Measurements from ENCODE around the gene IL3RA. TPM values are rescaled to one million over a fixed set of nuclear protein-coding genes. Genes with fewer than 3 reads are reported as not detected.

IL3RA gene
- total RNA-seq, 4 donors from 2014 or later = 1.2 to 16.2 (median 8.6) TPM

- no peaks in the 10 kb centered on the region for H3K4me1 ChIP-seq
- no peaks in the 10 kb centered on the region for H3K27me3 ChIP-seq
- no peak for TF ChIP-seq POLR2A (IDR thresholded peaks at IDR 0.05)
- TF ChIP-seq, protein P1, sequence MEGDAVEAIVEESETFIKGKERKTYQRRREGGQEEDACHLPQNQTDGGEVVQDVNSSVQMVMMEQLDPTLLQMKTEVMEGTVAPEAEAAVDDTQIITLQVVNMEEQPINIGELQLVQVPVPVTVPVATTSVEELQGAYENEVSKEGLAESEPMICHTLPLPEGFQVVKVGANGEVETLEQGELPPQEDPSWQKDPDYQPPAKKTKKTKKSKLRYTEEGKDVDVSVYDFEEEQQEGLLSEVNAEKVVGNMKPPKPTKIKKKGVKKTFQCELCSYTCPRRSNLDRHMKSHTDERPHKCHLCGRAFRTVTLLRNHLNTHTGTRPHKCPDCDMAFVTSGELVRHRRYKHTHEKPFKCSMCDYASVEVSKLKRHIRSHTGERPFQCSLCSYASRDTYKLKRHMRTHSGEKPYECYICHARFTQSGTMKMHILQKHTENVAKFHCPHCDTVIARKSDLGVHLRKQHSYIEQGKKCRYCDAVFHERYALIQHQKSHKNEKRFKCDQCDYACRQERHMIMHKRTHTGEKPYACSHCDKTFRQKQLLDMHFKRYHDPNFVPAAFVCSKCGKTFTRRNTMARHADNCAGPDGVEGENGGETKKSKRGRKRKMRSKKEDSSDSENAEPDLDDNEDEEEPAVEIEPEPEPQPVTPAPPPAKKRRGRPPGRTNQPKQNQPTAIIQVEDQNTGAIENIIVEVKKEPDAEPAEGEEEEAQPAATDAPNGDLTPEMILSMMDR (IDR thresholded peaks at IDR 0.05) = no peak
- no peak overlapping the region for H3K27ac ChIP-seq
- H3K36me3 ChIP-seq = no peaks in the 10 kb centered on the region
- no peak for DNase-seq
- H3K4me3 ChIP-seq = no peak overlapping the region
- H3K9me3 ChIP-seq = no peaks in the 10 kb centered on the region
- intact Hi-C loops (cut with DNase I; ENCODE audit: low total_unique reads) = no loop called here
Observed at GRCh38 chrX:1316527-1316926, 20.1 kb upstream of the IL3RA start.

- Histone ChIP-seq H3K36me3 (no peaks in the 10 kb centered on the region), H3K4me3 (no peak overlapping the region), H3K27ac (no peak overlapping the region), H3K4me1 (no peaks in the 10 kb centered on the region), H3K9me3 (no peaks in the 10 kb centered on the region), H3K27me3 (no peaks in the 10 kb centered on the region)
- intact Hi-C loops (cut with DNase I; ENCODE audit: low total_unique reads) = no loop called here
- TF ChIP-seq, protein P1 (IDR thresholded peaks at IDR 0.05) = no peak
- no peak for TF ChIP-seq POLR2A (IDR thresholded peaks at IDR 0.05)
- DNase-seq = no peak
Observed at GRCh38 chrX:1321674-1322073, 14.9 kb upstream of the IL3RA start.

DNA sequence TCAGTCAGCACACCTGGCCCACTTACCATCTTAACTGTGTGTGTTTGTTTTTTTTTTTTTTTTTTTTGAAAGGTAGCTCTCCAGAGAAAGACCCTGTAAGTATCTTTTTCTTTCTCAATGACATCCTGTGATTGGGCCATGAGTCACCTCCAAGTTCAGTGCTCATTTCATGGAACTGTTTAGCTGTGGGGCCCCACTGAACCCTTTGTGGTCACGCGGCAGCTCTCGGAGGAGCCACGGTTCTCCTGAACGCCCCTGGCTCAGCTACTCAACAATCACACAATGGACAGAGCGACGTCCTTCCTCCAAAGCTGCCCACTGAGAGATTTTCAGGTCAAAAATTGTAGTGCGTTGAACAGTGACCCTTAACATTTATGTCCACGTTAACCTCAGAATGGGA lies 14.2 kb upstream of the IL3RA start:
- Histone ChIP-seq H3K27ac (no peak overlapping the region), H3K36me3 (no peaks in the 10 kb centered on the region), H3K4me1 (no peaks in the 10 kb centered on the region), H3K27me3 (no peaks in the 10 kb centered on the region), H3K4me3 (no peak overlapping the region), H3K9me3 (no peaks in the 10 kb centered on the region)
- no peak for DNase-seq
- intact Hi-C loops (cut with DNase I; ENCODE audit: low total_unique reads) = no loop called here
- no peak for TF ChIP-seq POLR2A (IDR thresholded peaks at IDR 0.05)
- TF ChIP-seq, protein P1 (IDR thresholded peaks at IDR 0.05) = no peak

- Histone ChIP-seq H3K27me3 (no peaks in the 10 kb centered on the region), H3K4me1 (no peaks in the 10 kb centered on the region), H3K27ac (no peak overlapping the region), H3K4me3 (no peak overlapping the region), H3K36me3 (no peaks in the 10 kb centered on the region), H3K9me3 (no peaks in the 10 kb centered on the region)
- DNase-seq = no peak
- intact Hi-C loops (cut with DNase I; ENCODE audit: low total_unique reads) = no loop called here
- TF ChIP-seq, protein P1 (IDR thresholded peaks at IDR 0.05) = peak in 1 of 4 experiments; percentile 19
- no peak for TF ChIP-seq POLR2A (IDR thresholded peaks at IDR 0.05)
Observed at GRCh38 chrX:1323315-1323714, 13.3 kb upstream of the IL3RA start.

DNA sequence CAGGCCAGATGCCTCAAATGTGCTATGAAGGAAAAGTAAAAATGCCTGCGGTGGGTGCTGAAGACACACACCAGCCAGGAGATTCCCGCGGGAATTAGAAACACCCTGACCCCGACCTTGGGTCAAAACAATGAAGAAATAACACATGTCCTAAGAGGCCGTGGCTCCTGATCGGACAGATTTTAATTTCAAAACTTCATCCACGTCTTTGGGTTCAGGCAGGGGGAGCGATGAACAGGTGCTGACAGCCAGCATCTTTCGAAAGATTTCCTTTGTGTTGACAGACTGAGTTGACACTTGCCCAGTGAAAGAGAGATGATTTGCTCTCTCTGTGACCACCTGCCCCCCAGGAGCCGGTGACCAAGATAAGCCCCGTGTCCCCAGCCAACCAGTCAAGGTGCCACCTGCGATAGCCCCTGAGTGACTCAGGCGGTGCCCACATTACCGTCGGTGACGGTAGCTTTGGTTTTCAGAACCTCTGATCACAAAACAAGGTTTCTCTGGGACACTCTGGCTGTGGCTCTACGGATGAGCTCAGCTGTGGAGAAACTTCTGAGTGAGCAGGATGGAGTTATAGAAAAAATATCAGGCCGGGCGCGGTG lies 11.0 kb upstream of the IL3RA start:
- TF ChIP-seq POLR2A (IDR thresholded peaks at IDR 0.05) = no peak
- TF ChIP-seq, protein P1 (IDR thresholded peaks at IDR 0.05) = no peak
- H3K4me1 ChIP-seq = no peaks in the 10 kb centered on the region
- H3K9me3 ChIP-seq = no peaks in the 10 kb centered on the region
- no peak overlapping the region for H3K4me3 ChIP-seq
- no peaks in the 10 kb centered on the region for H3K27me3 ChIP-seq
- DNase-seq = no peak
- intact Hi-C loops (cut with DNase I; ENCODE audit: low total_unique reads) = no loop called here
- H3K27ac ChIP-seq = no peak overlapping the region
- no peaks in the 10 kb centered on the region for H3K36me3 ChIP-seq
